H1 (cell line): ENCODE measurements around the gene CSNK1D. TPM values are rescaled to one million over a fixed set of nuclear protein-coding genes. Genes with fewer than 3 reads are reported as not detected.

Source experiments
- CTCF ChIA-PET: fragments of 300-600 bp; sonication (Branson Sonifier 250); formaldehyde crosslinking; loops from one replicate; lab custom pipeline; 2021; ENCODE audit not compliant: partially characterized antibody; lab: Charles Lee
- POLR2A ChIA-PET: fragments of 300-600 bp; sonication (Branson Sonifier 250); formaldehyde crosslinking; loops from one replicate; lab custom pipeline; 2021; ENCODE audit warnings: inconsistent platforms; ENCODE audit not compliant: partially characterized antibody; lab: Charles Lee
- DNase-seq, 2 experiments: peaks; one replicate each; pipeline versions ENCODE4 v3.0.0 to v3.0.0-alpha.2; 2010 to 2022; ENCODE audit warnings: low spot score in 2 of 2, low read depth in 1 of 2, mixed read lengths in 1 of 2
- FAIRE-seq: peaks from 2 replicates; lab custom pipeline; 2011; peaks lifted over from hg19 to GRCh38; lab: Jason Lieb, UNC
- H2AFZ ChIP-seq: 2 replicates; pipeline ENCODE4 v1.8.1; 2012; ENCODE audit warnings: low read length, inconsistent platforms
- H2AK5ac ChIP-seq: 2 replicates; pipeline ENCODE4 v1.6.1; 2013; ENCODE audit warnings: low read depth, low read length
- H2BK120ac ChIP-seq: replicated peaks from 2 replicates; pipeline ENCODE3; 2013; ENCODE audit warnings: low read depth, low read length, inconsistent platforms
- H2BK12ac ChIP-seq: 2 replicates; pipeline ENCODE4 v1.6.1; 2013; ENCODE audit warnings: low read depth, low read length
- H2BK15ac ChIP-seq: 2 replicates; pipeline ENCODE4 v1.6.1; 2013; ENCODE audit warnings: low read length
- H2BK20ac ChIP-seq: 2 replicates; pipeline ENCODE4 v1.6.1; 2013; ENCODE audit warnings: low read length
- H2BK5ac ChIP-seq: 2 replicates; pipeline ENCODE4 v1.6.1; 2013; ENCODE audit warnings: low read depth, low read length
- H3K14ac ChIP-seq: 2 replicates; pipeline ENCODE4 v1.6.1; 2013; ENCODE audit warnings: inconsistent platforms; ENCODE audit not compliant: insufficient read length
- H3K18ac ChIP-seq: 2 replicates; pipeline ENCODE4 v1.6.1; 2013; ENCODE audit warnings: low read length; ENCODE audit errors: extremely low read depth
- H3K23ac ChIP-seq: 2 replicates; pipeline ENCODE4 v1.6.1; 2013; ENCODE audit warnings: inconsistent platforms; ENCODE audit not compliant: insufficient read length
- H3K23me2 ChIP-seq: 2 replicates; pipeline ENCODE4 v1.6.1; 2013; ENCODE audit warnings: low read depth, low read length
- H3K27ac ChIP-seq: 2 replicates; pipeline ENCODE4 v1.6.1; 2011; ENCODE audit warnings: low read depth, low read length, inconsistent platforms
- H3K27me3 ChIP-seq, 4 experiments: replicated peaks in 1 of 4; 1 replicate in 1 of 4; 2 replicates in 3 of 4; pipeline versions ENCODE4 v1.6.1 to v1.8.1; 2011 to 2013; ENCODE audit warnings: low read length in 3 of 4, mild to moderate bottlenecking in 3 of 4, inconsistent platforms in 2 of 4, mixed read lengths in 2 of 4, moderate library complexity in 1 of 4; ENCODE audit not compliant: control insufficient read depth in 3 of 4, insufficient read depth in 3 of 4; ENCODE audit errors: extremely low read depth in 1 of 4
- H3K36me3 ChIP-seq, 4 experiments: 2 replicates each; pipeline versions ENCODE4 v1.6.1 to v1.8.1; 2011 to 2013; ENCODE audit warnings: mild to moderate bottlenecking in 4 of 4, low read length in 3 of 4, moderate library complexity in 2 of 4, control low read depth in 1 of 4, inconsistent platforms in 1 of 4; ENCODE audit not compliant: insufficient read depth in 4 of 4, control insufficient read depth in 2 of 4
- H3K4ac ChIP-seq: replicated peaks from 2 replicates; pipeline ENCODE3; 2013; ENCODE audit warnings: low read length, low read depth, mixed read lengths, inconsistent platforms; ENCODE audit not compliant: insufficient read length
- H3K4me1 ChIP-seq, 4 experiments: replicated peaks in 1 of 4; 1 replicate in 1 of 4; 2 replicates in 3 of 4; pipeline versions ENCODE4 v1.6.1 to v1.8.1; 2011 to 2013; ENCODE audit warnings: low read length in 3 of 4, inconsistent platforms in 2 of 4, mixed read lengths in 1 of 4; ENCODE audit not compliant: insufficient read depth in 4 of 4, control insufficient read depth in 3 of 4
- H3K4me2 ChIP-seq, 2 experiments: 2 replicates each; pipeline versions ENCODE4 v1.6.1 to v1.8.1; 2011 to 2013; ENCODE audit warnings: low read depth in 2 of 2, low read length in 2 of 2, control low read depth in 1 of 2, inconsistent platforms in 1 of 2, mild to moderate bottlenecking in 1 of 2; ENCODE audit not compliant: insufficient read depth in 1 of 2
- H3K4me3 ChIP-seq, 4 experiments: fragments of 200-600, 300-600 bp in 1 of 4; sonication (generic), shearing (Covaris generic), sonication (Bioruptor Twin) in 1 of 4; 2 replicates each; pipeline versions ENCODE4 v1.5.1 to v1.8.1; 2011 to 2016; ENCODE audit warnings: low read length in 4 of 4, low read depth in 3 of 4, control low read depth in 2 of 4, inconsistent platforms in 2 of 4, mild to moderate bottlenecking in 2 of 4, mixed read lengths in 1 of 4, moderate library complexity in 1 of 4; ENCODE audit not compliant: insufficient read depth in 2 of 4; ENCODE audit errors: extremely low read depth in 1 of 4
- H3K56ac ChIP-seq: replicated peaks from 2 replicates; pipeline ENCODE3; 2013; ENCODE audit warnings: low read depth, mild to moderate bottlenecking, mixed read lengths, low read length, inconsistent platforms; ENCODE audit not compliant: insufficient read length
- H3K79me1 ChIP-seq: 2 replicates; pipeline ENCODE4 v1.6.1; 2013; ENCODE audit warnings: low read depth, low read length, control low read depth
- H3K79me2 ChIP-seq, 2 experiments: 2 replicates each; pipeline versions ENCODE4 v1.6.1 to v1.8.1; 2012 to 2013; ENCODE audit warnings: low read length in 2 of 2, mild to moderate bottlenecking in 2 of 2, inconsistent platforms in 1 of 2; ENCODE audit not compliant: insufficient read depth in 2 of 2, control insufficient read depth in 1 of 2
- H3K9ac ChIP-seq, 4 experiments: replicated peaks in 1 of 4; 1 replicate in 1 of 4; 2 replicates in 3 of 4; pipeline versions ENCODE4 v1.6.1 to v1.8.1; 2011 to 2013; ENCODE audit warnings: low read depth in 3 of 4, low read length in 3 of 4, control low read depth in 2 of 4, mild to moderate bottlenecking in 2 of 4, moderate library complexity in 2 of 4, inconsistent platforms in 1 of 4; ENCODE audit errors: extremely low read depth in 1 of 4
- H3K9me3 ChIP-seq, 2 experiments: 2 replicates each; pipeline versions ENCODE4 v1.6.1 to v1.8.1; 2012 to 2013; ENCODE audit warnings: mild to moderate bottlenecking in 2 of 2, moderate library complexity in 2 of 2, control low read depth in 1 of 2, inconsistent platforms in 1 of 2, low read depth in 1 of 2, low read length in 1 of 2, mixed read lengths in 1 of 2; ENCODE audit not compliant: insufficient read depth in 2 of 2
- H4K20me1 ChIP-seq, 2 experiments: replicated peaks in 1 of 2; 2 replicates each; pipeline versions ENCODE3 to v1.8.1; 2011 to 2013; ENCODE audit warnings: inconsistent platforms in 2 of 2, low read length in 2 of 2, mild to moderate bottlenecking in 1 of 2; ENCODE audit not compliant: insufficient read depth in 2 of 2, control insufficient read depth in 1 of 2
- H4K5ac ChIP-seq: 2 replicates; pipeline ENCODE4 v1.6.1; 2013; ENCODE audit warnings: low read length, low read depth, mixed read lengths, inconsistent platforms; ENCODE audit not compliant: insufficient read length
- H4K8ac ChIP-seq: 2 replicates; pipeline ENCODE4 v1.8.0; 2013; ENCODE audit warnings: mild to moderate bottlenecking, moderate library complexity, low read length, inconsistent platforms; ENCODE audit not compliant: insufficient read depth; ENCODE audit errors: extremely low read depth
- H4K91ac ChIP-seq: replicated peaks from 2 replicates; pipeline ENCODE3; 2013; ENCODE audit warnings: low read length, mixed read lengths, inconsistent platforms; ENCODE audit not compliant: insufficient read length
- CBX8 ChIP-seq: fragments of 300-800, 300-1000 bp; sonication (generic); IDR thresholded peaks from 2 replicates; pipeline ENCODE4 v1.7.1; 2016; ENCODE audit warnings: low read depth, low read length, borderline replicate concordance
- EGR1 ChIP-seq: IDR thresholded peaks from 2 replicates; pipeline ENCODE4 v1.6.1; 2011; ENCODE audit warnings: low read depth, low read length, borderline replicate concordance
- GTF2F1 ChIP-seq: IDR thresholded peaks from 2 replicates; pipeline ENCODE4 v1.6.1; 2012; ENCODE audit warnings: low read depth, low read length, improper control_type of control experiment, borderline replicate concordance
- HDAC6 ChIP-seq: IDR thresholded peaks from one replicate; pipeline ENCODE4 v1.7.1; 2012; ENCODE audit warnings: low read depth, mild to moderate bottlenecking, inconsistent platforms, low read length, moderate library complexity
- KDM4A ChIP-seq: IDR thresholded peaks from one replicate; pipeline ENCODE4 v1.7.1; 2012; ENCODE audit warnings: low read depth, mild to moderate bottlenecking, moderate library complexity, low read length, inconsistent platforms; ENCODE audit not compliant: severe bottlenecking
- MAX ChIP-seq: IDR thresholded peaks from 2 replicates; pipeline ENCODE4 v1.6.1; 2012; ENCODE audit warnings: inconsistent platforms
- POLR2A ChIP-seq, 2 experiments: IDR thresholded peaks; 1 replicate in 1 of 2; 2 replicates in 1 of 2; pipeline ENCODE4 v1.6.1; 2011; ENCODE audit warnings: low read depth in 2 of 2, low read length in 2 of 2, mild to moderate bottlenecking in 2 of 2; ENCODE audit errors: control extremely low read depth in 1 of 2
- POLR2AphosphoS5 ChIP-seq: IDR thresholded peaks from 2 replicates; pipeline ENCODE4 v1.6.1; 2011; ENCODE audit warnings: low read depth, low read length
- POU5F1 ChIP-seq: IDR thresholded peaks from 2 replicates; pipeline ENCODE4 v1.6.1; 2011; ENCODE audit warnings: low read depth, mild to moderate bottlenecking, low read length, moderate library complexity
- RBBP5 ChIP-seq: IDR thresholded peaks from 2 replicates; pipeline ENCODE4 v1.7.1; 2012; ENCODE audit warnings: low read depth, mild to moderate bottlenecking, inconsistent platforms, low read length, moderate library complexity, borderline replicate concordance
- SIRT6 ChIP-seq: IDR thresholded peaks from one replicate; pipeline ENCODE4 v1.7.1; 2012; ENCODE audit warnings: low read length, inconsistent platforms
- SP4 ChIP-seq: IDR thresholded peaks from 2 replicates; pipeline ENCODE4 v1.6.1; 2012; ENCODE audit warnings: low read length, inconsistent platforms
- SRF ChIP-seq: IDR thresholded peaks from 2 replicates; pipeline ENCODE4 v1.6.1; 2011; ENCODE audit warnings: mild to moderate bottlenecking, low read depth, low read length, moderate library complexity
- TCF12 ChIP-seq: IDR thresholded peaks from 2 replicates; pipeline ENCODE4 v1.6.1; 2011; ENCODE audit warnings: low read depth, mild to moderate bottlenecking, low read length
- TEAD4 ChIP-seq: IDR thresholded peaks from 2 replicates; pipeline ENCODE4 v1.6.1; 2012; ENCODE audit warnings: low read depth, low read length, inconsistent platforms, mixed read lengths
- YY1 ChIP-seq: IDR thresholded peaks from 2 replicates; pipeline ENCODE4 v1.6.1; 2011; ENCODE audit warnings: low read depth, mild to moderate bottlenecking, low read length
- WGBS, 2 experiments: shearing (Covaris generic) in 1 of 2; methylation state at CpG; one replicate each; pipeline versions ENCODE4 v1.1.6 to v1.1.7; 2013 to 2015; ENCODE audit warnings: low lambda C conversion rate in 2 of 2, mixed read lengths in 2 of 2, inconsistent platforms in 1 of 2, low coverage in 1 of 2, missing lambda C conversion rate in 1 of 2; ENCODE audit not compliant: insufficient replicate concordance in 2 of 2, insufficient coverage in 1 of 2, insufficient read length in 1 of 2; ENCODE audit errors: extremely low coverage in 1 of 2, missing lambda C conversion rate in 1 of 2; 5-methylcytosine and 5-hydroxymethylcytosine counted together
- polyA plus RNA-seq, 7 experiments: library from polyadenylated mRNA; depleted of rRNA in 3 of 7; stranded (reverse) in 5 of 7; unstranded in 2 of 7; fragments of >200 nt in 5 of 7; fragments of 200-250 nt in 2 of 7; gene quantifications; 1 replicate in 5 of 7; 2 replicates in 1 of 7; 4 replicates in 1 of 7; pipeline versions ENCODE4 v1.2.1 to v1.2.3, GENCODE V29; 2011 to 2013; ENCODE audit warnings: missing spikeins in 2 of 7, mixed read lengths in 2 of 7
- total RNA-seq: library from RNA; stranded (reverse); fragmentation: NEBNext Ultra II Directional; extraction: Animal tissue kit (Norgen Biotek cat#: 25700); gene quantifications from 2 replicates; pipeline ENCODE4 v1.2.1, GENCODE V29; 2021

Gene CSNK1D
- total and polyA plus RNA-seq, 2 of the 8 experiments (the other 6 are each of a cell fraction or from before 2014, with no cell fraction given) = 73.5 to 103 TPM

GRCh38 chr17:82299452-82299851 is 26.0 kb upstream of the CSNK1D start:
- Histone ChIP-seq H3K27me3 (peaks cover 0 to 4% (median 3%) of the 10 kb centered on the region in 4 experiments; a peak in 3 of 7 replicates), H3K56ac (no peak overlapping the region), H3K23me2 (no peaks in the 10 kb centered on the region), H3K79me1 (no peaks in the 10 kb centered on the region), H3K23ac (no peak overlapping the region), H2BK120ac (no peak overlapping the region), H3K4me1 (peaks cover 0 to 10% (median 3%) of the 10 kb centered on the region in 4 experiments; a peak in 5 of 7 replicates), H3K9me3 (no peaks in the 10 kb centered on the region), H2BK5ac (no peak overlapping the region), H2BK12ac (no peak overlapping the region), H4K5ac (no peak overlapping the region), H3K4me3 (no peak overlapping the region), H2BK20ac (no peak overlapping the region), H4K8ac (no peak overlapping the region), H3K27ac (no peak overlapping the region), H2BK15ac (no peak overlapping the region), H2AK5ac (no peak overlapping the region), H4K91ac (no peak overlapping the region), H3K4me2 (no peak overlapping the region), H3K9ac (no peak overlapping the region), H3K18ac (no peak overlapping the region), H3K79me2 (no peaks in the 10 kb centered on the region), H2AFZ (no peak overlapping the region), H3K36me3 (no peaks in the 10 kb centered on the region), H4K20me1 (peaks cover 0 to 2% of the 10 kb centered on the region in 2 experiments), H3K14ac (no peak overlapping the region), H3K4ac (no peak overlapping the region)
- POLR2A ChIA-PET = interaction anchor here (1.0 to 1.8 kb wide), 6 partner anchors 10 to 429 kb away, joined by 3 to 6 read pairs (median 4); partner anchors contain the start of genes CD7 and CSNK1D
- DNase-seq (no peak), FAIRE-seq (no peak)
- 84% methylated on average over 8 of the region's 10 CpGs; no CpG with 5 or more reads in 1 of the 2 experiments for WGBS, 2 experiments
- CTCF ChIA-PET = interaction anchor here (0.7 to 4.7 kb wide), 12 partner anchors 9 to 115 kb away, joined by 3 to 28 read pairs (median 5); partner anchors contain the start of gene SECTM1
- TF ChIP-seq TEAD4 = no peak
- TF ChIP-seq POU5F1 = no peak
- no peak for TF ChIP-seq RBBP5
- TF ChIP-seq TCF12 = no peak
- no peak for TF ChIP-seq YY1
- TF ChIP-seq SIRT6 = no peak
- no peak for TF ChIP-seq HDAC6
- no peak for TF ChIP-seq EGR1
- no peak for TF ChIP-seq MAX
- TF ChIP-seq GTF2F1 = no peak
- TF ChIP-seq SRF = no peak
- TF ChIP-seq SP4 = no peak
- no peak for TF ChIP-seq CBX8
- no peak for TF ChIP-seq POLR2AphosphoS5
- TF ChIP-seq POLR2A (IDR thresholded peaks at IDR 0.05; ENCODE audit: control extremely low read depth in 1 of 2, low read depth in 2 of 2, low read length in 2 of 2) = no peak
- no peak for TF ChIP-seq KDM4A
